HG03025 (cell line): ENCODE results near the gene CDS1.
"Not testable (repeated sequence)": the region's sequence is repeated elsewhere in the genome, so short reads cannot be mapped to it uniquely, and the experiment has no call there.

Source experiments
- ATAC-seq: cut with Tn5 transposase; IDR thresholded peaks from one replicate; pipeline ENCODE4 v1.9.1; 2021; ENCODE audit warnings: mild to moderate bottlenecking, moderate library complexity; ENCODE audit not compliant: unreplicated experiment, low FRiP score

CDS1 gene

DNA sequence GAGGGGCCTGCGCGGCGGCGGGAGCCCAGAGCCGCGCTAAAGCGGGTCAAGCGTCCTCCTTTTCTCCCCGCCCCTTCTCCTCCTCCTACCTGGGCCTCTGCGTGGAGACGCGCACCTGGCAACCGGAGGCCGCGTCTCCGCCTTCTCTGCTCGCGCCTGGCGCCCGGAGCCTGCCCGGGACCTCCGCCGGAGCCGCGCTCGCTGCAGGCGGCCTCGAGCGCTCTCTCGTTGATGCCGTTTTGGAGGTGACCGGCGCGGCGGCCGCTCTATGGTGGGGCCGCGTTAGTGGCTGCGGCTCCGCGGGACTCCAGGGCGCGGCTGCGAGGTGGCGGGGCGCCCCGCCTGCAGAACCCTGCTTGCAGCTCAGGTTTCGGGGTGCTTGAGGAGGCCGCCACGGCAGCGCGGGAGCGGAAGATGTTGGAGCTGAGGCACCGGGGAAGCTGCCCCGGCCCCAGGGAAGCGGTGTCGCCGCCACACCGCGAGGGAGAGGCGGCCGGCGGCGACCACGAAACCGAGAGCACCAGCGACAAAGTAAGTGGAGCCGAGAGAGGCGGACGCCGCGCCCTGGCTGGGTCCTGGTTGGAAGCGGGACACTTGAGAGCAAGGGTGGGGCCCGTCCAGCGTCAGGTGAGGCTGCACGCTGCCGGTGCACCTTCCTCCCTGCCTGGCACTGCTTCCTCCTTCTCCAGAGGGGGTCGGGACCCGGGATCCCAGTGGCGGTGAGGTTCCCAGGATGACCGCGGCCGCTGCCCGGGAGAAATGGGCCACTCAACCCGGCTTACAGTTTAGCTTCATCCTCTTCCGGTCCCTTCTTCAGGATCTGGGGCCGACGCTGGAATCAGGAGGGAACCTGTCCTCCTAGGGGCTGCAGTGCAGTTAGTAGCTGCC, at the start of gene CDS1:
Gene CDS1 (plus strand): TSS at position 140 of the 888 bp plus-strand sequence. CDS start 275 bp downstream, at position 415.
- ATAC-seq, result peak; percentile 33

DNA sequence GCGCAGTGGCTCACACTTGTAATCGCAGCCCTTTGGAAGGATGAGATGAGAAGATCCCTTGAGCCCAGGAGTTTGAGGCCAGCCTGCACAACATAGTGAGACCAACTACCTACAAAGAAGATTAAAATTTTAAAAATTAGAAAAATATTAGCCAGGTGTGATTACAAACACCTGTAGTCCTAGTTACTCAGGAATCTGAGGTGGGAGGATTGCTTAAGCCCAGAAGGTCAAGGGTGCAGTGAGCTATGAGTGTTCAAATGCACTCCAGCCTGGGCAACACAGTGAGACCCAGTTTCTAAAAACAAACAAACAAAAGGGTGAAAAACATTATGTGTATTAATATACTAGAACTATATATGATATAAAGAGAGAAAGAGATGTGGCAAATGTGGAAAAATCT, 47.0 kb upstream of the CDS1 start:
- ATAC-seq, result no peak

DNA sequence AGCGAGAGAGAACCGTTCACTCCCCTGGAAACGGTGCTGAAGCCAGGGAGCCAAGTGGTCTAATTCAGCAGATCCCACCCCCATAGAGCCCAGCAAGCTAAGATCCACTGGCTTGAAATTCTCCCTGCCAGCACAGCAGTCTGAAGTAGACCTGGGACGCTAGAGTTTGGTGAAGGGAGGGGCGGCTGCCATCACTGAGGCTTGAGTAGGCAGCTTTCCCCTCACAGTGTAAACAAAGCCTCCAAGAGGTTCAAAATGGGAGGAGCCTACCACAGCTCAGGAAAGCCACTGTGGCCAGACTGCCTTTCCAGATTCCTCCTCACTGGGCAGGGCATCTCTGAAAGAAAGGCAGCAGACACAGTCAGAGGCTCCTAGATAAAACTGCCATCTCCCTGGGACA, 37.8 kb upstream of the CDS1 start:
- no peak for ATAC-seq

DNA sequence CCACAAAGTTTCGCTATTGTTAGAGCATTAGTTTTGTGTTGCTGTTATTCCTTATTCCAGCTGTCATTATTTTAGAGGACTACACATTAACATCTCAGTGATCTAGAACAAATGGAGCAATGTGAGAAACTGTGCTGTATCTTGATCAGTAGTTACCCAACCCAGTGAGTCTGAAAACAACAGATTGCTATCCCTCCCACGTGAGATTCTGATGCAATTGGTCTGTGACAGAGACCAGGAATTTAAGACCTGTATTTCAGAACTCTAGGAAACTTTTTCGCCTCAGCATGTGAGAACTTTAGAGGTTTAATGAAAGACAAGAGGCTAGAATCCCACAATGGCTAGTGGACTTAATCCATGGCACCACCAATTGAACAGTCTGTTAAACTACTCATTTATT, 35.7 kb upstream of the CDS1 start:
- ATAC-seq, result no peak

DNA sequence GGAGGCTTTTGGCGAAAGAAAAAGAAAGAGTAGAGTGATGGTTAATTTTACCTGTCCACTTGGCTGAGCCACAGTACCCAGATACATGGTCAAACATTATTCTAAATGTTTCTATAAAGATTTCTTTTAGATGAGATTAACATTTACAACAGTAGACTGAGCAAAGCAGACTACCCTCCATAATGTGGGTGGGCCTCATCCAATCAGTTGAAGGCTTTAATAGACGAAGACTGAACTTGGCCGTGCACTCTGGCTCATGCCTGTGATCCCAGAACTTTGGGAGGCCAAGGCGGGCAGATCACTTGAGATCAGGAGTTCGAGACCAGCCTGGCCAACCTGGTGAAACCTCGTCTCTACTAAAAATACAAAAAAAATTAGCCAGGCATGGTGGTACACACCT, 33.7 kb upstream of the CDS1 start:
- ATAC-seq, result not testable (repeated sequence)

DNA sequence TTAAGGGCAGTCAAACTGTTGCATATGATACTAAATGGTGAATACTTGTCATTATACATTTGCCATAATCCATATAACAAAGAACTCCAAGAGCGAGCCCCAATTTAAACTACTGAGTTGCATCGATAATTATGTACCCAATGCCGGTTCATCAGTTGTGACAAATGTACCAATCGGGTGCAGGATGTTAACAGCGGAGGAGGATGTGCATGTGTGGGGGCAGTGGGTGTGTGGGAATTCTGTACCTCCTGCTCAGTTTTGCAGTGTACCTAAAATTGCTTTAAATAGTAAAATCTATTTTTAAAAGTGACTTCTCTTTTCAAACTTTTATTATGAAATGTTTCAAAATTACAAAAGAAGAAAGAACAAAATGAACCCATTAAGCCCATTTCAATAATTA, 20.8 kb upstream of the CDS1 start:
- ATAC-seq, result no peak

- no peak for ATAC-seq
Measured at GRCh38 chr4:84563002-84563401, 19.9 kb upstream of the CDS1 start.

DNA sequence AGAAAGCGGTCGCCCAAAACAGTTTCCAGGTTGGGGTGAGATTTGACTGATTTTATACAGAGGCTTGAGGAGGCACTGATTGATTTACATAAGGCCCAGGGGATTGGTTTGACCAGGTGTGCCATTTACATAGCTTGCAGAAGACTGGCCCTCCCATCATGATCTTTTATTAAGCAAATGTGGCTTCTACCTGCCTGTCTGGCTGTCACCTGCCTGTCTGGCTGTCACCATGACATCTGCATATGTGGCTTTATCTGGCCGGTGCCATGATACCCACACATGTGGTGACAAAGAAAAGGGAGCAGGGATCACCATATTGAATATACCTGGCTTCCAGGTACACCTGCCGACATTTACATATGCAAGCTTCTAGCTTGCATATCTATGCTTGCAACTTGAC, 17.0 kb upstream of the CDS1 start:
- ATAC-seq, result no peak

DNA sequence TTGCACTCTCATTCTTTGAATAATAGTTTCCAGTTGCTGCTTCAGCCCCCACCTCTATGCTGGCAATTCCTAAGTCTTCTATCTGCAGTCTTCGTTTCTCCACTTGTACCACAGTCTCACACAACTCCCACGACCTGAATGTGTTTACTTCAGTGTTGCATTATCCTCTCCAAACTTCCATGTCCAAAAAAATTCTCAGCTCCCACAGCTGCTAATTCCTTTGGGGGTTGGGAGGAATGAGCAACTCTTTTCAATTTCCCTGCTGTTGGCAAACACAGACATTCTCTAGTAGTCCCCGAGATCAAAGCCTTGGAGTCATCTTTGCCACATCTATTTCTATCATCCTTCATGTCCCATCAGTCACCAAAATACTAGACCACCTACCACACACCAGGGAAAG, 14.4 kb upstream of the CDS1 start:
- no peak for ATAC-seq

- ATAC-seq, result no peak
Measured at GRCh38 chr4:84569009-84569408, 13.9 kb upstream of the CDS1 start.

DNA sequence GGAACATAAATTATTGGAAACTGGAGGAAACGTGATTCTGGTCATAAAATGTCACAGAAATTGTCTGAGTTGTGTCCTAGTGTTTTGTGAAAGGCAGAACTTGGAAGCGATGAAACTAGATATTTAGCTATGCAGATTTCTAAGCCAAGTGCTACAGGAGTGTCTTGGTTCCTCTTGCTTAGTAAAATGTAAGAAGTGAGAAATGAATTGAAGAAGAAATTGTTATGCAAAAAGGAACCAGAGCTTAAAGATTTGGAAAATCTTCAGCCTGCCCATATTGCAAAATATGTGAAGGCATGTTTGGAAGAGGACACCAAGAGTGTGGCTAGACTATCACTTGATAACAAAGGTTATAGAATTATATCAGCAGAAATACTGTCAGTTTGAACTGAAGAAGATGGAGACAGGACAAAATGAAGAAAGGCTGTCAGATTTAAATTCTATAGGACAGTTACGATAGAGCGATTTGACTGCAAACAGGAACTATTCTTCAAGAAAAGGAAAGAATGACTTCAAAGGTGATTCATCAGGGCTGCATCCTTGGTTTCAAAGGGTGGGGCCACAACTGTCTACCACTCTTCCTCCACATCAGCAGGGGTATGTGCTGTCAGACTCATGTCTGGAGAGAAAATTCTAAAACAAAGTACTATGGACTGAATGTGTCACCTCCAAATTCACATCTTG, 9.4 kb upstream of the CDS1 start:
- no peak for ATAC-seq

GRCh38 chr4:84574069-84574720, 8.7 kb upstream of the CDS1 start:
- no peak for ATAC-seq

GRCh38 chr4:84578540-84579402, 4.2 kb upstream of the CDS1 start:
- ATAC-seq, result no peak

DNA sequence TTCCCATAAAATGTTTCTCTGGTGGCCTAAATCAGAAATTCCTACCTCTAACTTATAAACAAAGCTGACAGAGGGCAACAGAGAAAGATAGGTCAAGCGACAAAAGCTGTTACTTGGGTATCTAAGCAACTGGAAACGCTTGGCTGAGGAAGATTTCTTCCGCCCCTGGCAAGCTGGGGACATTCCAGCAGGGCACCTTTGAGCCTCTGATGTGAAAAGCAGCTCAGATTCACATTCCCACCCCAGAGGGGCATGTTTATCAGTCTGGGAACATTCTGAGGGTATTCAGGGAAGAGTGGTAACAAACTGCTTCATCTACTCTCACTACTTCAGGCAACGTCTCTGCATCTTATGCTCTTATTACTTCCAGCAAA, 3.5 kb upstream of the CDS1 start:
- ATAC-seq, result no peak

- ATAC-seq, result peak; percentile 59
Measured at GRCh38 chr4:84582302-84582987, 482 bp upstream of the CDS1 start.

DNA sequence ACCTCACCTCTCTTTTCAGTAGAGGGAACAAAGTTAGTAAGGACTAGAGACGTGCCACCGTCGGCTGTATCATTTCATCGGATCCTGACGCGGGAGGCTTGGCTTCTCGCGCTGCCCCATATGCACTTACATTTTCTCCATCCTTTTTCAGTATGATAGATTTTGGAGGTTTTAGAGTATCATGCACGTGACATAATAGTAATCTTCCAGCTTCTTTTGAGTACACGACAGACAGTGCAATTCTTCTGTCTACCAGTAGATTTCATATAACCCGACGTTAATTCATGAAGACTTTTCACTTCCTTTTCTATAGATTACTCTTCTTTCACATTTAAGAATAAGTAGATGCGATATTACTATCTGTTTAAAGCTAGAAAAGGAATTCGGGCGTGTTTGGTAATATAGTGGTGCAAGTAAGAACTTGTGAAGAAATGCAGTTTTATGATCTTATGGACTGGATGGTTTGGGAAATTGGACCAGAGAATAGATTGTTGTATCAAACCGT, 1.0 kb downstream of the CDS1 start:
- ATAC-seq, result no peak

DNA sequence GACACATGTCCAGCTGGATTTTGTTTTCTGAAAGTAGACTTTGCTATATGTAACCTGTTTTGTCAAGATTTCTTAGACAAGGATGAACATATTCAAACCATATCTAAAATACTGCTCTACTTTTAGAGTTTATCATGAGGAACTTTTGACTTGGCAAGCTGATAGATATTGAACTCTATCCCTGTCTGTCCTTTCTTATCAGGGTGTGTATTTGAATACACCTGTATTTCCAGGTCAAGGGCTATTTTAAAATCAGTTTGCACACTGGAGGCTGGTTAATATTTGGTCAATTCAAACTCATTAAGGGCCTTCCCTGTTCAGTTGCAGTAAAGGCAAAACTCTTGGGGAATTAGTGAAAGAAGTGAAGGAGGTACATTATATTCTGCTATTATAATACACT, 2.3 kb downstream of the CDS1 start:
- no peak for ATAC-seq

DNA sequence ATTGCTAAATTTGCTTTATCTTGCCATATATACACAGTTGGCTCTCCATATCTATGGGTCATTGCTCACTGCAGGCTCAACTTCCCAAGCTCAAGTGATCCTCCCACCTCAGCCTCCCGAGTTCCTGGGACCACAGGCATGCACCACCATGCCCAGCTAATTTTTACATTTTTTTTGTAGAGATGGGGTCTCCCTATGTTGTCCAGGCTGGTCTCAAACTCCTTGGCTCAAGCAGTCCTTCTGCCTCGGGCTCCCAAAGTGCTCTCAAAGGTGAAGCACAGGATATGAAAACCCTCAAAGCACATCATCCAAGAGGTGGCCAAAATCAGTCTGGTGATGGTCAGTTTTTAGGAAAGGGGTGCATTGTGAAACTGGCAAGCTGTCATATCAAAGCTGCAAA, 11.8 kb downstream of the CDS1 start:
- ATAC-seq, result no peak

GRCh38 chr4:84596826-84597225, 13.9 kb downstream of the CDS1 start:
- no peak for ATAC-seq

DNA sequence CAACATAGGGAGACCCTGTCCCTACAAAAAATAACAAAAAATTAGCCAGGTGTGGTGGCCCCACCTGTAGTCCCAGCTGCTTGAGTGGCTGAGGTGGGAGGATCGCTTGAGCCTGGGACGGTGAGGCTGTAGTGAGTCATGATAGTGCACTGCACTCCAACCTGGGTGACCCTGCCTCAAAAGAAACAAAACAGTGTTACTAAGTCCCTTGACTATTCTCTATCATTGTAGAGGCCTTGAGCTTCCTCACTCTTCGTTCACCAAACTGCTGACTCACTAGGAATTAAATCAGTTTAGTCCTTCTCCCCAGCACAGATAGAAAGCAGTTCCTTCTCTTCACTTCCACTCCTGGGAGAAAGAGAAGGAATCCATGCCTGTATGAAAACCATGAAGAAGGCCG, 14.5 kb downstream of the CDS1 start:
- ATAC-seq, result no peak
